ENCODE results near the gene SGK2. TPM values are rescaled to one million over a fixed set of nuclear protein-coding genes. Genes with fewer than 3 reads are reported as not detected.
"Not testable (repeated sequence)": the region's sequence is repeated elsewhere in the genome, so short reads cannot be mapped to it uniquely, and the experiment has no call there.

SGK2 gene
- total and polyA plus RNA-seq, 5 experiments from 2014 or later, result 1.6 to 1.9 TPM; not detected in 3

DNA sequence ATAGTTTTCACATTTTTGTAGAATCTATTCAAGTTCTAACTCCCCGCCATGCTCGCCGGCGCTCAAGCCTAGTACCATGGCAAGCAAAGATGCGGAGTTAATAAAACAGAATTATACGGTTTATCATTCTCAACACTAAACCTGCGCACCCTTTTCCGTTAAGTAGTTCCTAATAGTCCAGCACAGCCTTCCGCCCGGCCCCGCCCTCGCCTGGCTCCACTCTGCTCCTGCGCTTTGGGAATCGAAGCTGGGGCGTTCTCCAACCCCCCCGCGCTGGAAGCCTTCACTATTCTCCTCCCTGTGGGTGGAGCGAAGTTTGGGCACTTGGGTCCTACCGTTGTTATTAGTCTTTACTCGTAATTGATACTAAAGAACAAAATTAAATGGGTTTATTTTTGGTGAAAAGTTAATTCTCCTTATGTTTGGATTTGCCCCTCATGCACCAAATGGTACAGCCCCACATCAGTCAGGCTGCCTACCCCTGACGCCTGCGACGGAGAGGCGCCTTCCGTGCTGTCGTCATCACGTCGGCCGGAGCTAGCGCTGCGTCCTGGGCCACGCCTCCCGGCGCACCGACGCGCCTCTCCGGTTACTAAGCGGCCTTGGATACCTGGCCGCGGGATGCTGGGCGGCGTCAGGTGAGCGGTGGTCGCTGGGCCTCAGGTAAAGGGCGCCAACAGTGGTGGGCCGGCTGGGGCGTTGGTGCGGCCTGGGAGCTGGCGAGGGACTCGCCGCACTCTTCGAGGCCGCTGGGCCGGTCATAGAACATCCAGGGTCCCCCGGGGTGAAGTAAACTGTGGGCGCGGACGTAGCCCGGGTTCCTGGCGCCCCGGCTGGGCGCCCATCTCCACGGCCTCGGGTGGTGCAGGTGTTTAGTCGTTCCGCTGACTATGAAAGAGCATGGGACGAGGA, 31.8 kb downstream of the SGK2 start, which contains the start of gene IFT52:
Gene IFT52, plus strand, starts transcription at position 546 of the 912 bp plus-strand sequence. CDS start 3,762 bp downstream, outside the sequence.
- Mint-ChIP-seq H3K27me3 (peaks cover 0 to 8% (median 3%) of the 10 kb centered on the region in 5 donors), H3K4me1 (peaks cover 11 to 22% (median 19%) of the 10 kb centered on the region in 4 donors), H3K27ac (peak within 1 kb of the TSS; percentile 95 to 99 (median 97)), H3K4me3 (peak within 1 kb of the TSS; percentile 90 to 96 (median 94)), H3K36me3 (peaks cover 0 to 16% (median 0%) of the 10 kb centered on the region in 3 donors), H3K9me3 (no peaks in the 10 kb centered on the region)
- peak; percentile 81 to 93 (median 86) for DNase-seq
- POLR2A ChIA-PET, result interaction anchor here (0.6 to 2.5 kb wide), 4 partner anchors 76 to 133 kb away, joined by 3 to 25 read pairs (median 4); partner anchors contain the start of gene SRSF6
- ATAC-seq, result peak; percentile 95 to 97

DNA sequence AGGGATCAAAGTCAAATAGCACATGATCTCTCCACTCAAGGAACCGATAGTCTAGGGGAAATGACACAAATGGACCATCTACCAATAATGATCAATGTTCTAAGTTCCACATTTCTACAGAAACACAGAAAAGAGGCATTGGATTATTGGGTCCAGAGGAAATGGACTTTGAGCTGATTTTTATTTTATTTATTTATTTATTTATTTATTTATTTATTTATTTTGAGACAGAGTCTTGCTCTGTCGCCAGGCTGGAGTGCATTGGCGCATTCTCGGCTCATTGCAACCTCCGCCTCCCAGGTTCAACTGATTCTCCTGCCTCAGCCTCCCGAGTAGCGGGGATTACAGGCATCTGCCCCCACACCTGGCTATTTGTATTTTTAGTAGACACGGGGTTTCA, 43.1 kb downstream of the SGK2 start:
- DNase-seq, POLR2A ChIA-PET, ATAC-seq, H3K9me3 Mint-ChIP-seq, H3K4me3 Mint-ChIP-seq, H3K27ac Mint-ChIP-seq, H3K4me1 Mint-ChIP-seq, H3K27me3 Mint-ChIP-seq: not testable (repeated sequence)
- peaks cover 6 to 60% (median 14%) of the 10 kb centered on the region in 3 donors for H3K36me3 Mint-ChIP-seq

GRCh38 chr20:43603124-43603523, 44.3 kb downstream of the SGK2 start:
- Mint-ChIP-seq H3K9me3 (no peaks in the 10 kb centered on the region), H3K27ac (no peak overlapping the region), H3K27me3 (no peaks in the 10 kb centered on the region), H3K4me1 (peaks cover 0 to 5% (median under 1%) of the 10 kb centered on the region in 4 donors), H3K4me3 (no peak overlapping the region), H3K36me3 (peaks cover 6 to 57% (median 10%) of the 10 kb centered on the region in 3 donors)
- POLR2A ChIA-PET, result no interaction called here
- DNase-seq (no peak), ATAC-seq (no peak)

DNA sequence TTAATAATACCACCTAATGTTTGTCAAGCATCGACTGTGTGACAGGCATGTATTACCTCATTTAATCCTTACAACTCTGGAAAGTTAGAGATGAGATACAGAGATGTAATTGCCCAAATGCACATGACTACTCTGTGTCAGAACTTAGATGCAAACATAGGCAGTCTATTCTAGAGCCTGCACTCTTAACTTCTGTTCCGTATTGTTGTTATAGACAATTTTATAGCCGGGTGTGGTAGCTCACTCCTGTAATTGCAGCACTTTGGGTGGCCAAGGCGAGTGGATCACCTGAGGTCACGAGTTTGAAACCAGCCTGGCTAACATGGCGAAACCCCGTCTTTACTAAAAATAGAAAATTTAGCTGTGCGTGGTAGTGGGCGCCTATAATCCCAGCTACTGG, 46.9 kb downstream of the SGK2 start:
- H3K4me1 Mint-ChIP-seq, result no peaks in the 10 kb centered on the region
- no peak overlapping the region for H3K4me3 Mint-ChIP-seq
- no peak for ATAC-seq
- no peaks in the 10 kb centered on the region for H3K9me3 Mint-ChIP-seq
- peaks cover 5 to 49% (median 6%) of the 10 kb centered on the region in 3 donors for H3K36me3 Mint-ChIP-seq
- H3K27ac Mint-ChIP-seq, result no peak overlapping the region
- no peaks in the 10 kb centered on the region for H3K27me3 Mint-ChIP-seq
- no peak for DNase-seq
- POLR2A ChIA-PET, result no interaction called here

DNA sequence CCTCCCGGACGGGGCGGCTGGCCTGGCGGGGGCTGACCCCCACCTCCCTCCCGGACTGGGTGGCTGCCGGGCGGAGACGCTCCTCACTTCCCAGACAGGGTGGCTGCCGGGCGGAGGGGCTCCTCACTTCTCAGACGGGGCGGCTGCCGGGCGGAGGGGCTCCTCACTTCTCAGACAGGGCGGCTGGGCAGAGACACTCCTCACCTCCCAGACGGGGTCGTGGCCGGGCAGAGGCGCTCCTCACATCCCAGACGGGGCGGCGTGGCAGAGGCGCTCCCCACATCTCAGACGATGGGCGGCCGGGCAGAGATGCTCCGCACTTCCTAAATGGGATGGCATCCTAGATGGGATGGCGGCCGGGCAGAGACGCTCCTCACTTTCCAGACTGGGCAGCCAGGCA, 48.5 kb downstream of the SGK2 start:
- POLR2A ChIA-PET, H3K9me3 Mint-ChIP-seq, DNase-seq, ATAC-seq, H3K27ac Mint-ChIP-seq, H3K4me1 Mint-ChIP-seq, H3K4me3 Mint-ChIP-seq, H3K27me3 Mint-ChIP-seq: not testable (repeated sequence)
- peaks cover 5 to 46% (median 6%) of the 10 kb centered on the region in 3 donors for H3K36me3 Mint-ChIP-seq

GRCh38 chr20:43631598-43631997, 72.8 kb downstream of the SGK2 start:
- peaks cover 8 to 58% (median 30%) of the 10 kb centered on the region in 3 donors for H3K36me3 Mint-ChIP-seq
- H3K4me1 Mint-ChIP-seq, result peaks cover 0 to 3% (median 0%) of the 10 kb centered on the region in 4 donors
- H3K27me3 Mint-ChIP-seq, result no peaks in the 10 kb centered on the region
- ATAC-seq (no peak), DNase-seq (no peak)
- H3K9me3 Mint-ChIP-seq, result no peaks in the 10 kb centered on the region
- no peak overlapping the region for H3K4me3 Mint-ChIP-seq
- POLR2A ChIA-PET, result no interaction called here
- H3K27ac Mint-ChIP-seq, result peak overlapping the region in 1 of 10 donors; percentile 59

Other genes with a start within 250 kb of the SGK2 start
- 100 to 1,000 TPM; 233 to 241 TPM for gene SRSF6, start 101.1 kb upstream of the SGK2 start, total RNA-seq
- 10 to 100 TPM; 41.1 to 54.8 (median 41.8) TPM for gene SRSF6, start 101.1 kb upstream of the SGK2 start, polyA plus RNA-seq
- gene L3MBTL1, start 51.3 kb upstream of the SGK2 start, total RNA-seq, result 10 to 100 TPM; 27.2 TPM
- gene L3MBTL1, start 51.3 kb upstream of the SGK2 start, polyA plus RNA-seq, result 1 to 10 TPM in 2 of 3 donors, under 1 TPM in 1; 0.66 to 1.7 (median 1.1) TPM
- 10 to 100 TPM; 18.6 to 21.7 TPM for gene IFT52, start 31.9 kb downstream of the SGK2 start, total RNA-seq
- gene IFT52, start 31.9 kb downstream of the SGK2 start, polyA plus RNA-seq, result 10 to 100 TPM; 28.5 to 35.4 (median 30.3) TPM
- under 1 TPM; 0.13 to 0.27 TPM for gene MYBL2, start 108.1 kb downstream of the SGK2 start, total RNA-seq
- under 1 TPM in 1 of 3 donors, not detected in 2; 0.07 TPM for gene MYBL2, start 108.1 kb downstream of the SGK2 start, polyA plus RNA-seq
- gene GTSF1L, start 168.0 kb downstream of the SGK2 start, total RNA-seq, result under 1 TPM; 0.73 to 0.80 TPM
- 1 to 10 TPM in 1 of 3 donors, under 1 TPM in 2; 0.25 to 1.6 (median 0.97) TPM for gene GTSF1L, start 168.0 kb downstream of the SGK2 start, polyA plus RNA-seq